WTC11 (cell line): ENCODE data around the gene RRAGD. TPM values are rescaled to one million over a fixed set of nuclear protein-coding genes. Genes with fewer than 3 reads are reported as not detected.

ENCODE experiments used
- ATAC-seq: fragments of 200-7000 bp; cut with Tn5 transposase; 2 replicates; pipeline ENCODE4 v1.10.0; 2021; ENCODE audit warnings: mild to moderate bottlenecking, moderate library complexity
- CTCF ChIA-PET: fragments of 300-600 bp; sonication (Branson Sonifier 250); formaldehyde crosslinking; loops from one replicate; lab custom pipeline; 2021; ENCODE audit warnings: antibody characterized with exemption; lab: Charles Lee
- POLR2A ChIA-PET: fragments of 350-600 bp; sonication (Branson Sonifier 250); formaldehyde crosslinking; loops from one replicate; lab custom pipeline; 2021; ENCODE audit warnings: antibody characterized with exemption; lab: Charles Lee
- DNase-seq: peaks from one replicate; pipeline ENCODE4 v3.0.0; 2021; ENCODE audit warnings: low spot score
- H3K27ac Mint-ChIP-seq: 2 replicates; pipeline ENCODE4 v1.8.0; 2021; ENCODE audit warnings: mixed read lengths
- H3K27me3 Mint-ChIP-seq: 2 replicates; pipeline ENCODE4 v1.8.0; 2021; ENCODE audit warnings: low read depth, mild to moderate bottlenecking, moderate library complexity, mixed read lengths
- H3K36me3 Mint-ChIP-seq: 2 replicates; pipeline ENCODE4 v1.8.0; 2021; ENCODE audit warnings: mixed read lengths
- H3K4me1 Mint-ChIP-seq: 2 replicates; pipeline ENCODE4 v1.8.0; 2022; ENCODE audit warnings: mixed read lengths
- H3K4me3 Mint-ChIP-seq: 2 replicates; pipeline ENCODE4 v1.8.0; 2021; ENCODE audit warnings: mild to moderate bottlenecking, moderate library complexity, mixed read lengths
- H3K9me3 Mint-ChIP-seq: 2 replicates; pipeline ENCODE4 v1.8.0; 2021; ENCODE audit warnings: mixed read lengths
- ATF3 ChIP-seq: sonication (generic); formaldehyde crosslinking; conservative IDR thresholded peaks from 2 replicates; pipeline ENCODE4 v1.8.1; 2022; ENCODE audit warnings: mild to moderate bottlenecking, missing genetic modification reagents
- CREM ChIP-seq: sonication (generic); formaldehyde crosslinking; IDR thresholded peaks from 2 replicates; pipeline ENCODE4 v1.8.1; 2022; ENCODE audit warnings: mild to moderate bottlenecking, missing genetic modification reagents, moderate library complexity
- CTCF ChIP-seq: fragments of 200-600 bp; IDR thresholded peaks from 2 replicates; pipeline ENCODE4 v1.8.0; 2022; ENCODE audit warnings: antibody characterized with exemption
- ETV6 ChIP-seq: sonication (generic); formaldehyde crosslinking; IDR thresholded peaks from 2 replicates; pipeline ENCODE4 v1.8.1; 2022; ENCODE audit warnings: mild to moderate bottlenecking, missing genetic modification reagents
- FOXK1 ChIP-seq: sonication (generic); formaldehyde crosslinking; IDR thresholded peaks from 2 replicates; pipeline ENCODE4 v1.8.0; 2022; ENCODE audit warnings: mild to moderate bottlenecking, moderate library complexity, missing genetic modification reagents
- HMGA2 ChIP-seq: fragments of 250-450 bp; sonication (Bioruptor Pico); IDR thresholded peaks from 2 replicates; pipeline ENCODE4 v1.4.0; 2021; ENCODE audit warnings: mild to moderate bottlenecking, moderate library complexity
- IRF1 ChIP-seq: sonication (generic); formaldehyde crosslinking; IDR thresholded peaks from 2 replicates; pipeline ENCODE4 v1.8.0; 2023; ENCODE audit warnings: missing genetic modification reagents
- RORB ChIP-seq: fragments of 250-450 bp; sonication (Bioruptor Pico); IDR thresholded peaks from 2 replicates; pipeline ENCODE4 v1.9.0; 2021; ENCODE audit warnings: mild to moderate bottlenecking
- SP1 ChIP-seq: sonication (generic); formaldehyde crosslinking; conservative IDR thresholded peaks from 2 replicates; pipeline ENCODE4 v1.8.1; 2022; ENCODE audit warnings: missing genetic modification reagents
- STAT6 ChIP-seq: sonication (generic); formaldehyde crosslinking; conservative IDR thresholded peaks from 2 replicates; pipeline ENCODE4 v1.8.1; 2023; ENCODE audit warnings: mild to moderate bottlenecking, low read depth, missing genetic modification reagents, moderate library complexity
- TP53 ChIP-seq: sonication (generic); formaldehyde crosslinking; IDR thresholded peaks from 2 replicates; pipeline ENCODE4 v1.8.1; 2023; ENCODE audit warnings: mild to moderate bottlenecking, missing genetic modification reagents
- USF2 ChIP-seq: sonication (generic); formaldehyde crosslinking; IDR thresholded peaks from 2 replicates; pipeline ENCODE4 v1.8.1; 2023; ENCODE audit warnings: mild to moderate bottlenecking, missing genetic modification reagents, moderate library complexity
- ZNF671 ChIP-seq: fragments of 250-450 bp; sonication (Bioruptor Pico); IDR thresholded peaks from 2 replicates; pipeline ENCODE4 v1.8.0; 2021; ENCODE audit warnings: mild to moderate bottlenecking
- total RNA-seq: library from RNA; stranded (reverse); gene quantifications from 3 replicates; pipeline ENCODE4 v1.2.3, GENCODE V29; 2021
- TF ChIP-seq, protein P1 (sequence below): sonication (generic); formaldehyde crosslinking; IDR thresholded peaks from 2 replicates; pipeline ENCODE4 v1.8.0; 2023; ENCODE audit warnings: mild to moderate bottlenecking, missing genetic modification reagents
- TF ChIP-seq, protein P2 (sequence below): sonication (generic); formaldehyde crosslinking; IDR thresholded peaks from 2 replicates; pipeline ENCODE4 v1.8.0; 2022; ENCODE audit warnings: mild to moderate bottlenecking, missing genetic modification reagents

The RRAGD gene
- total RNA-seq, 1 experiment from 2014 or later, result 25.4 TPM

DNA sequence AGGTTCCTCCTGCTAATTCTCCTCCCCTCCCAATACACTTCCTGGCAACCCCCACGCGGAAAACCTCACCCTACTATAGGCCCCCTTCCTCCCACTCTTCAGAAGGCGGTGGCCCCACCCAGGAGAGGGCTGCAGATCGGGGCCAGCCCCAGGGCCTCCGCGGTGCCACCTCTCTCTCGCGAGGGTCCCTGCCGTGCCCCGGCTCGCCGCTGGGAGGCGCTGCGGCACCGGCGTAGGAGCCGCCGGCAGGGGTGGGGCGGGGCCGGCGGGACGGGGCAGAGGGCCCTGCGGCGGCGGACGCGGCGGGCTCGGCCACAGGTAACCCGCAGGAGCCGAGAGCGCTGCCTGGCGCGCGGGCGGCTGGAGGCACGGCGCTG is 20.8 kb upstream of the RRAGD start, which contains the start of gene ANKRD6:
Gene ANKRD6 (plus strand): TSS at position 278 of the 377 bp plus-strand sequence. CDS start 133,825 bp downstream, outside the sequence.
- H3K4me1 Mint-ChIP-seq, result peaks cover 33% of the 10 kb centered on the region
- no peaks in the 10 kb centered on the region for H3K36me3 Mint-ChIP-seq
- TF ChIP-seq CTCF (peak; percentile 97), USF2 (no peak), FOXK1 (peak; percentile 41; the same call in 1 of the 2 replicates), HMGA2 (CRISPR knock-in tag) (no peak), ETV6 (0 out of 2 replicates have a peak, but pooled peaks have one; percentile 17), SP1 (CRISPR knock-in tag) (peak; percentile 62), CREM (CRISPR knock-in tag) (0 out of 2 replicates have a peak, but pooled peaks have one; percentile 54)
- TF ChIP-seq, protein P1, sequence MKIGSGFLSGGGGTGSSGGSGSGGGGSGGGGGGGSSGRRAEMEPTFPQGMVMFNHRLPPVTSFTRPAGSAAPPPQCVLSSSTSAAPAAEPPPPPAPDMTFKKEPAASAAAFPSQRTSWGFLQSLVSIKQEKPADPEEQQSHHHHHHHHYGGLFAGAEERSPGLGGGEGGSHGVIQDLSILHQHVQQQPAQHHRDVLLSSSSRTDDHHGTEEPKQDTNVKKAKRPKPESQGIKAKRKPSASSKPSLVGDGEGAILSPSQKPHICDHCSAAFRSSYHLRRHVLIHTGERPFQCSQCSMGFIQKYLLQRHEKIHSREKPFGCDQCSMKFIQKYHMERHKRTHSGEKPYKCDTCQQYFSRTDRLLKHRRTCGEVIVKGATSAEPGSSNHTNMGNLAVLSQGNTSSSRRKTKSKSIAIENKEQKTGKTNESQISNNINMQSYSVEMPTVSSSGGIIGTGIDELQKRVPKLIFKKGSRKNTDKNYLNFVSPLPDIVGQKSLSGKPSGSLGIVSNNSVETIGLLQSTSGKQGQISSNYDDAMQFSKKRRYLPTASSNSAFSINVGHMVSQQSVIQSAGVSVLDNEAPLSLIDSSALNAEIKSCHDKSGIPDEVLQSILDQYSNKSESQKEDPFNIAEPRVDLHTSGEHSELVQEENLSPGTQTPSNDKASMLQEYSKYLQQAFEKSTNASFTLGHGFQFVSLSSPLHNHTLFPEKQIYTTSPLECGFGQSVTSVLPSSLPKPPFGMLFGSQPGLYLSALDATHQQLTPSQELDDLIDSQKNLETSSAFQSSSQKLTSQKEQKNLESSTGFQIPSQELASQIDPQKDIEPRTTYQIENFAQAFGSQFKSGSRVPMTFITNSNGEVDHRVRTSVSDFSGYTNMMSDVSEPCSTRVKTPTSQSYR (CRISPR knock-in tag), result no peak
- H3K27me3 Mint-ChIP-seq, result peaks cover 42% of the 10 kb centered on the region
- ATAC-seq, result peak; percentile 87
- ChIA-PET POLR2A (no interaction called here), CTCF (interaction anchor here (0.6 to 3.9 kb wide), 16 partner anchors 20 to 396 kb away, joined by 3 to 61 read pairs (median 4); partner anchors contain the start of gene LYRM2)
- H3K4me3 Mint-ChIP-seq, result peak within 1 kb of the TSS; percentile 83
- H3K9me3 Mint-ChIP-seq, result no peaks in the 10 kb centered on the region
- H3K27ac Mint-ChIP-seq, result no peak within 1 kb of the TSS
- peak; percentile 84 for DNase-seq

GRCh38 chr6:89430201-89430962 is 18.3 kb upstream of the RRAGD start:
- no peak overlapping the region for H3K27ac Mint-ChIP-seq
- no peak for DNase-seq
- peaks cover 32% of the 10 kb centered on the region for H3K27me3 Mint-ChIP-seq
- peak; percentile 12 for ATAC-seq
- ChIA-PET POLR2A (no interaction called here), CTCF (interaction anchor here (0.6 to 3.9 kb wide), 9 partner anchors 11 to 181 kb away, joined by 3 to 61 read pairs (median 5); no protein-coding TSS in a partner anchor)
- H3K9me3 Mint-ChIP-seq, result no peaks in the 10 kb centered on the region
- peaks cover 22% of the 10 kb centered on the region for H3K4me1 Mint-ChIP-seq
- H3K4me3 Mint-ChIP-seq, result no peak overlapping the region
- no peaks in the 10 kb centered on the region for H3K36me3 Mint-ChIP-seq
- TF ChIP-seq TP53 (CRISPR knock-in tag) (no peak), IRF1 (CRISPR knock-in tag) (no peak), CREM (CRISPR knock-in tag) (no peak), STAT6 (CRISPR knock-in tag) (no peak), RORB (no peak), FOXK1 (no peak), ZNF671 (CRISPR knock-in tag) (no peak), ETV6 (no peak), ATF3 (CRISPR knock-in tag) (no peak)
- TF ChIP-seq, protein P1 (CRISPR knock-in tag), result no peak
- TF ChIP-seq, protein P2, sequence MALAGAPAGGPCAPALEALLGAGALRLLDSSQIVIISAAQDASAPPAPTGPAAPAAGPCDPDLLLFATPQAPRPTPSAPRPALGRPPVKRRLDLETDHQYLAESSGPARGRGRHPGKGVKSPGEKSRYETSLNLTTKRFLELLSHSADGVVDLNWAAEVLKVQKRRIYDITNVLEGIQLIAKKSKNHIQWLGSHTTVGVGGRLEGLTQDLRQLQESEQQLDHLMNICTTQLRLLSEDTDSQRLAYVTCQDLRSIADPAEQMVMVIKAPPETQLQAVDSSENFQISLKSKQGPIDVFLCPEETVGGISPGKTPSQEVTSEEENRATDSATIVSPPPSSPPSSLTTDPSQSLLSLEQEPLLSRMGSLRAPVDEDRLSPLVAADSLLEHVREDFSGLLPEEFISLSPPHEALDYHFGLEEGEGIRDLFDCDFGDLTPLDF, result no peak
